ENCODE data around the gene SURF1.

The SURF1 gene

DNA sequence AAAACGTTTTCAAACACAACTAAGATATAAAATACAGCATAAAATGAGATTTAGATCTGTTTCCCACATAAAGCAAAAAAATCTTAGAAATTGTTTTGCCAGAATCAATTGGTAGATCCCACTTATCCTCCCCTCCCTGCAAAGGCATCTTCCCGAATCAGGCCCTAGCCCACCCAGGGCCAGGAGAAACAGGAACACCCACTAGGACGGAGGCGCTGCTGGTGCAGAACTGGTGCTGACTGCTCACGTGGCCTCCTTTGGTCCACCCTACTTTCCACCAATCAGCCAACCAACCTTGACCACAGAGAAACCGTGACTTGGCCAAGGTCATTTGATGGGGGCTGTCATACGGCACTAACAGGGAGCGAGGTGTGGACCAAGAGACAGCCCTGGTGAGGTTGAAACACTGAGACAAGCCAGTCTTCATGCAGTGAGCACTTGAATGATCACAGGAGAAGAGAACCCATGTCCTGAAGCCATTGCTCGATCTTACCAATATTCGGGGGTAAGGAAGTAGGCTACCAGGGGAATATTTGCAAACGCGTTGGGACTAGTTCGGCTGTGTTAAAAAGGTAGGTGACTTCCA lies 5.3 kb upstream of the SURF1 start:
- no peak for DNase-seq

DNA sequence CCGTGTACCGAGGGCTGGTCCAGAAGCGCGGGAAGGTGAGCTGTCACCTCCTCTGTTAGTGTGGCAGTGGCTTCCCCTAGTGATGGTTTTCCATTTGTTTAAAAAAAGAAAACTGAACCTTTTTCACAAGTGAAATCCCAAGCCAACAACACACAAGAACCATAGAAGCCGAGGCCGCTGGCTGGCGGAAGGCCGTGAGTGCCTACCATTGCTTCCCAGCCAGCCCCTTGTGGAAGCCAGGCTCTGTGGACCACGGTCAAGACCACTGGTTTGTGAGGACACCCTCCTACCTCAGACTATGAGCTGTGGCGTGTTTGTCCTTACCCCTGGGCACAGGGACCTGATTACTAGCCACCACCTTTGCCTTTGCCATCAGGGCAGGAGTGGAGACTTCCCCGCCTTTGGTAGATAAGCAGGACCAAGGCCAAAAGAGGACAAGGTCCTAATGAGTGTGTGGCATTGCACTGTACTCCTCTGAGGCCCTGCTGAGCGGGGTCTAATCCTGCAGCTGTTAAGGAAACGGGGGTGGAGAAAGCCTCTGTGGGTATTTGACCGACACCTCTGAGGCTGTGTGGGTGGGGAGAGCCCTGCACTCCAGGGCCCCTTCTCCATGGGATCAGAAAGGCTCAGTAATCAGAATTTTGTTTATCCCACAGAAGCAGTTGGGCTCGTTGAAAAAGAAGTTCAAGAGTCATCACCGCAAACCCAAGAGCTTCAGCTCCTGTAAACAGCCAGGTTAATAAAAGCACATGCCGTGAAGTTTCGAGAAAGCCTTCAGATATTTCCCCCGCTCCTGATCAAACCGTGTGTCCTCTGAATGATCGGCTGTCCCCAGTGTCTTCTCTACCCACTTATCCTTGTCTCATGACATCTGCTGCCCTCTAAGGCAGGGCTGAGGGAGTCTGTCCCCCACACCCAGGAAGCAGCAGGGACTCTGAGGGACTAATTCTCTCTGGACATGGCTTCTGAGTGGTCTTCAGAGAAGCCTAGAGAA lies 4.4 kb upstream of the SURF1 start:
- no peak for DNase-seq

DNA sequence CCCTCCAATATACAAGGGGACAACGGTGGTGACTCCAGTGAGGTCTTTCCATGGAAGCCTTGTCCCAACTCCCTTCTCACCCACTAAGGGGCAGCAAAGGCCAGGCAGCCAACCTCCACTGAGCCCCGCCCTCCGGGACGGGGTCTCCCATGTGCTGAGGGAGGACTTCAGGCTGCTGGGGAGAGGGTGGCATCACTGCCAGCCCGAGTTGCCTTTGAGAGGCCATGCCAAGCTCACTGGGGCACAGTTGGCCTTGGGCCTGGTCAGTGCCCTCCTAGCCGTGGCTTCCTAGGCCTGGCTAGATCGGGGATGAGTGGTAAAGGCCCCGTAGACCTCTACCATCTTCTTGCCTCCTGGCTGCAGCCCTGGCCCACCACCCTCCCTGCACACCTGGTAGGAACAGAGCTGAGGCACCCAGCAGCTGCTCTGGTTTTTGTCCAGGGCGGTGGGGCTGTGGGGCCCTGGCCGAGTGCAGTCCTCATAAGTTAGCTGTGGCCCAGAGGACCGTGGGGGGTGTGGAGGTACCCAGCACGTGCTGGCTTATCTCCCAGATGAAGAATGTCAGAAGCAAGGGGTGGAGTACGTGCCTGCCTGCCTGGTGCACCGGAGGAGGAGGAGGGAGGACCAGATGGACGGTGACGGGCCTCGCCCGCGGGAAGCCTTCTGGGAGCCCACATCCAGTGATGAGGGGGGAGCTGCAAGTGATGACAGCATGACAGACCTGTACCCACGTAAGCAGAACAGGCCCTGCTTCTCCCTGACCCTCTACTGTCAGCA lies 3.3 kb upstream of the SURF1 start:
- peak in 1 of 4 experiments; percentile 16 for DNase-seq

DNA sequence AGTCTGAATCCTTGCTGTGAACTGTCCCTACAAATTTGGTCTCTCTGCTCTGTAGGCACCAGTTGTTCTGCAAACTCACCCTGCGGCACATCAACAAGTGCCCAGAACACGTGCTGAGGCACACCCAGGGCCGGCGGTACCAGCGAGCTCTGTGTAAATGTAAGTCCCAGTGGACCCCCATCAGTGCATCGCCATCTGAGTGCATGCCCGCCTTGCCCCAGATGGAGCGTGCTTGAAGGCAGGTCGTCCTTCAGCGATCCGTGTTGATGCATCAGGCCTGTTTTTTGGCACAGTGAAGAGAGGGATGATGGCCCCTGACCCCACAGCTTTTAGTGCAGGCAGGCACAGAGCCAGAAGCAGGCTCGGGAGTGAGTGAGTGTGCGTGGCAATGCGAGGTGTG lies 1.4 kb upstream of the SURF1 start:
- DNase-seq = no peak

DNA sequence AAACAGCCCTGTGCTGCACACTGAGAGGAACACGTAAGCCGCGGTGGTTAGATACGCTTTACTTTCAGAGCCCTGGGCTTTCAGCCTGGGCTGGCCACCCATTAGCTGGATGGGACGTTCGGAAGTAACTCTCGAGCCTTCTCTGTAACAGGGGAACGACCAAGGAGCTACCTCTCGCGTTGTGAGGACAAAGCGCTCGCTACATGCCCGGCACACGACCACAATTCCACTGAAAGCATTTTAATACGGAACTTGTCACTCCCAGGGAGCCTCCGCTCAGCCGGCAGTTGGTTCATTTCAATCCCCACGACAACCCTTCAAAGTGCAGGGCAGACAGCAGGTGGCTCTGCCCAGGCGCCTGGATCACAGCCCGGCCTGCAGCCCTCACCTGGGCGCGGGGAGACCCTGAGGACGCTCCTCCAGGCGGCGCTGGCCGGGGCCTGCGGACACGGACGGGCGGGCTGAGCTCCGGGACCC lies 368 bp downstream of the SURF1 start:
- no peak for DNase-seq

DNA sequence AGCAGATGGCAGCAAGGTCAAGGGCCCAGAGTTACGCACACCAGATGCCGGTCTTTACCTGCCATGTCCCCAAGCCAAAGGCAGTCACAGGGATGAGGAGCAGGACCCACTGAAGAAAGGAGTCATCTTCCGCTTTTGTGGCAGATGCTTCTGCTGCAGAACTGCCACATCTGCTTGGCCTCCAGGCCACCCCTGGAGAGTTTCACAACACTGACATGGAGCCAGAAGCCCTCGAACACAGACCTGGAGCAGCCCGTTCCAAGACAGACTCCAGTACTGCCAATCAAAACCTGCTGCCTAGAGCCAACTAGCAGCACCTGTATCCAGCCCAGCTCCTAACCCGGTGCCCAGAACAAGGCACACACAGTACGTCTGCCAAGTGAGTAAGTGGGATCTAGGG lies 1.5 kb downstream of the SURF1 start:
- no peak for DNase-seq

DNA sequence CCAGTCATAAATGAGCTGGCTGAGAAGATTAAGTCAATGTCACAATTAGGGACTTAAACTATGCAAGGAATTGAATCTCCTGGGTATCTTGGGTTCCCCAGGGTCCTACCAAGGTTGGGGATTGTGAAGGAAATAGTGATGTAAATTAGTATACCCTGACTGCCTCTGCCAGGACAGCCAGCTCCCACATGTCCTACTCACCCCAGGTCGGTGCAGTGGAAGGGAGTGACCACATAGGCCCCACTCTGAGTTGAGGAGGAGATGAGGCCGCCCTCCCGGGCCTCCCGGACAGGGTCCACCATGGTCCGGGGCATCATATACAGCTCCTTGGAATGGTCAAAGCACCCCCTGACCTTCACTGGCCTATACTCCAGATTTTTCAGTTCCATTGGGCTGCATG lies 2.7 kb downstream of the SURF1 start:
- DNase-seq = no peak

DNA sequence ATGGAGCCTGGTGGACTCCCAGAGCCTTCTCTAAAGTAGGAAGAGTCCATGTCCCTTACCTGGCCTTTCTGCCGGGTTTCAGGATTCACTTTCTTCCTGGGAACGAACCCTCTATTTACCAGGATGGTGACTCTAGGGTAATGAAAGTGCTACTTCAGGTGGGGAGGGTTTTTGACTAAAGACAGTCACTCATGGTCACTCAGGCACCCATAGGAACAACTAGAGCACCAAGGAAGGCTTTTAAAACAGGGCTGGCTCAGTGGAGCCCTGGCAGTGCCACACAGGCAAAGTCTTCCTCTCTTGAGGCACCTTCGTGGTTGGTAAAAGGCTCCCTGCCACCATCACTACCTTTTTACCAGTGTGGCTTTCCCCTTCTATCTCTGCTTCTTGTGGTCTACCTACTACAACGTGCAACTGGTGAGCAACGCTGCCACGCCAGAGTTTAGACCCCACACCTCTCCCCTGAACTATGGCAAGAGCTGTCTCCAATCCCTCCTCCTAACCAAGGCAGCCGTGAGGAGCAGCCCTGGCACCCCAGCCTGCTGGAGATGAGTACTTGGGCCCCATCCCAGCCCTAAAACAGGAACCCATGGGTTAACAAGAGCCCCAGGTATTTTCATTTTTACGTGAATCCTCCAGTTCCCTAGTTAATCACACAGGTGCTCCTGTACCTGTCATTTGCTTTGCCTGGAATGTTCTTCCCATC lies 3.5 kb downstream of the SURF1 start:
- DNase-seq = no peak

DNA sequence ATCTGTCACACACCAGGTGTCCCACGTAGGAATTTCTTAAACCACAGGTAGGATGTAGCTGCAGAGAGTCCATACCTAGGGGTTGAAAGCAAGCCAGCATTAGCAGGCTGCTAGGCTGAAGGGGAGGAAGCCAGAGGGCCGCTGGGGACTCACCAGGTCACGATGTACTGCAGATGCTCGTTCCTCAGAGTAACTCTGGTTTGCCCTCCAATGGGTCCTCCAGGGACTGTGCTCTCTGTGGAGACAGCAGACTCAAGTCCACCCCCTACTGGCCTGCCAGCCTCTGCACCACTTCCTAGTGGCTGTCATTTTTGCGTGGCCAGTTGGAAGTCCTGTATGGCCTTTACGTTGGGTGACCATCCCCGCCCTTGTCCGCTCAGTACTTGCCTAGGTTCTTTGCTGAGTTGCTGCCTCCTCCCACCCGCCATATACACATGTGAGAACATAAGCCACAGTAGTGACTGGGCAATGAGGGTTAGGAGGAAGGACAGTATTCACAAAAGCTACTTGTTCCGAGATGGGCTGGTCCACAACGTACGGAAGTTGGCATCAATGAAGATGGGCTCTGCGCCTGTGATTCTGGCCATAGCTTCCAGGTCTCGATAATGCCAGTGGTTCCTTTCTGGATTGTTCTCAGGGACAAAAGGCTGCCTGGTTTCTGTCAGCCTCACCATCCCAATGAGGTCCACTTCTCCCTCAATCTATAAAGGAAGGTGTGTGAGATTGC lies 4.2 kb downstream of the SURF1 start:
- DNase-seq = no peak

DNA sequence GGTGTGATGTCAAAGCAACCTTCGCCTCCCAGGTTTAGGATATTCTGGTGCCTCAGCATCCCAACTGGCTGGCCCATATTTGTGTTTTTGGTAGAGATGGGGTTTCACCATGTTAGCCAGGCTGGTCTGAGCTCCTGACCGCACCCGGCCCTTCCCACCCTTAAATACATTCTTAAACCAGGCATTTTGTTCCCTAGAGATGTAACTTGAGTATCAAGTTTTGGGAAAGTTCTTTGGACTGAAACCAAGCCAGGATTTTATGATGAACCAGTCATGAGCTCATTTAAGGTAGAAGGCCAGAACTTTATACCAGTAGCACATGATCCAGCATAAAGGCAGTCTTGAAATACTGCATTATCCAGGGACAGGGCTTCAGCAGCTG lies 4.8 kb downstream of the SURF1 start:
- no peak for DNase-seq

DNA sequence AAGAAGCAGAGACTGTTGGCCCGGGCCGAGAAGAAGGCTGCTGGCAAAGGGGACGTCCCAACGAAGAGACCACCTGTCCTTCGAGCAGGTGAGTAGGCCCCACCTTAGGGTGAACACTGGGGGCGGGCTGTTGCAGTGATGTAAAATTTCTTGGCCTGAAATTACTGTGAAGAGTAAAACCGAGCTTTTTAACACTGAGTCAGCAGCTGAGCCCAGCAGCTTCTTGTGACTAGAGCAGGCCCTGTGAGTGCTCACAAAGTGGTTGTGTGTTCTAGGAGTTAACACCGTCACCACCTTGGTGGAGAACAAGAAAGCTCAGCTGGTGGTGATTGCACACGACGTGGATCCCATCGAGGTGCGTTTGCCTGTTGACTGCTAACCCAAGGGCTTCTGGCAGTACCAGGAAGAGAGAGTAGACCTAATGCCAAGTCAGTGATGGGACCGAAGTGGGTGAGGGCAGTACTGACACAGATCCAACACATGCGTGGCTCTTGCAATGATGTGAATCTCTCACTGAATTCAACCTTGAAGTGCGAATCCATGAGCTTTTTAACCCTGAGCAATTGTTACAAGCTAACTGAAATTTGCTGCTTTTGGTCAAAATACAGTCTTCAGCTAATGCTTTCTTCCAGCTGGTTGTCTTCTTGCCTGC lies 6.2 kb downstream of the SURF1 start:
- DNase-seq = no peak

DNA sequence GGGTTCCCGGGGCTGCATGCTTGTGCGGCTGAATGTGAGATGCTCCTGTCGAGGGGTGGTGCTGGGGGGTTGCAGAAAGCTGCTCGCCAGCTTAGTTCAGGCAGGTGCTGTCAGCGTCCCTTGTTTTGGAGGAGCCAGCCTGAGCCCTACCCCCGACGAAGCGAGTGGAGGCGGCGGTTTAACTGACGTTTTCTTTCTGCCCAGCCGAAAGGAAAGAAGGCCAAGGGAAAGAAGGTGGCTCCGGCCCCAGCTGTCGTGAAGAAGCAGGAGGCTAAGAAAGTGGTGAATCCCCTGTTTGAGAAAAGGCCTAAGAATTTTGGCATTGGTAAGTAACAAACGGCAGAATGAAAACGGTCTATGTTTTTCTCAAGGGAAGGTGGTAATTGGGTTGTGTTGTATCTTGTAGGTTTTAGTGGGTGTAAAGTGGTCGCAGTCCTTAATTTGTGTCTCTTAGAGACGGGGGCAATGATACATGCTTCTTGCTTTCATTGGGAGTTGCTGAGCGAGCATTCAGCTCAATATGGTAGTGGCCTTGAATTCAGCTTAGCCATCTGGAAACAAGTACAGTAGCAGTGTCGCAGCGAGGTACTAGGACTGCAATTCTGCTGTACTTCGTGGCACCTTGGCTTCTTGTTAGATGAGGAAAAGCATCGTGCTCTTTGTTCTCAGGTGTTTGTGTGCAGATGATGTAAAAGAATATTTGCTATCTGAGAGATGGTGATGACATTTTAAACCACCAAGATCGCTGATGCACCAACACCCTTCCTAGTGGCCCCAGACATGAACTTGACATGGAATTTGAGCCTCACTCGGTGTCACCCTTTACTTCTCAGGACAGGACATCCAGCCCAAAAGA lies 7.3 kb downstream of the SURF1 start:
- no peak for DNase-seq

DNA sequence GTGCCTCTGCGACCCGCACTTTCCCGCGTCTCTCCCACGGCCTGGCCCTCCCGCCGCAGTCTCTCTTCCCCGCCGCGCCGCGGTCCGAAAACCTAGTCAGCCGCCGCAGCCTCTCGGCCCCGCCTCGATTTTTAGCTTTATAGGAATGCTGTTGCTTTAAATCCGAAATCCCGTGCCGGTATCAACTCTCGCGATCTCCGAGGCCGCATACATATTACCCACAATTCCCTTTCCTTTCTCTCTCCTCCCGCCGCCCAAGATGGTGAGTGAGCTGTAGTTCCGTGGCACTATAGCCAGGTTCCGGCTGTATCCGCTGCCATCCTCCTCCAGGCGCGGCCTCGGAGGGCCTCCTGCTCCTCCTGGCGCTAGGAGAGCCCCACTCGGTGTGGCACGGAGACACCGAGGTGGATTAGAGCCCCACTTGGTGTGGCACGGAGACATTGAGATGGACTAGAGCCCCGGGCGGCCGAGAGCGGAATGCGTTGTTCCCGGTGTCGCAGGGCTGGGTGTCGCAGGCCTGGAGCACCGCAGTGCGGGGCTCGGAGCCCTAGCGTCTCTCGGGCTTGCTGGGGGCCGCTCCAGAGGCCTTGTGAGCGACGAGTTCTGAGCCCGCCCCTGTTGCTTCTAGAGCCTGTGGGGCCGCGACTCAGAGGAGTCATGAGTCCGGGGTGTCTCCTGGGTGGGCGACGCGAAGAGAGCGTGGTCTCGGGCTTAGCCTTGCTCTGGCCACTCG lies 8.1 kb downstream of the SURF1 start, which contains the start of the genes MED22 and RPL7A:
Gene MED22, minus strand, starts transcription at position 147 of the 733 bp plus-strand sequence. CDS start 1,469 bp downstream, outside the sequence.
Gene RPL7A, plus strand, starts transcription at position 234 of the 733 bp plus-strand sequence. Its CDS starts 26 bp downstream, at position 260.
- DNase-seq = peak; percentile 76 to 80 (median 76)

DNA sequence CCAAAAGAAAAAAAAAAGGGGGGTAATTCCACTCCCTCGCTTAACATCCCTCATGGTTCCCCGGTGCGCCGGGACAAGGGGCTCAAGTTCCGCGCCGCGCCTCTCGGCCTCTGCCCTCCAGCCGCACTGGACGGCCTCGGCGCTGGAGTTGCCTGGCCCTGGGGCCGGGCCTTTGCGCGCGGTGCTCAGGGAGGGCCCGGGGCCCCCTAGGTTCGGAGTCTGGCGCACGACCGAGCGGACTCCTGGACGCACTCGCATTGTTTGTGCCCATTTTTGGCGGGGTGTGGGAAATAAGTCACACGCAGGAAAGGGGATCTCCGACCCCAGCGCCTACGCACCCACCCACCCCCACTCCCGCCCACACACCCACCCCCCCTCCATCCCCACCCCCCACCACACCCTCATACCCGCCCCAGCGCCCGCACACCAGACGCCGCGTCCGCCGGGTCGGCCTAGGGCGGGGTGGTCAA lies 8.7 kb downstream of the SURF1 start:
- DNase-seq = peak in 1 of 4 experiments; percentile 46

DNA sequence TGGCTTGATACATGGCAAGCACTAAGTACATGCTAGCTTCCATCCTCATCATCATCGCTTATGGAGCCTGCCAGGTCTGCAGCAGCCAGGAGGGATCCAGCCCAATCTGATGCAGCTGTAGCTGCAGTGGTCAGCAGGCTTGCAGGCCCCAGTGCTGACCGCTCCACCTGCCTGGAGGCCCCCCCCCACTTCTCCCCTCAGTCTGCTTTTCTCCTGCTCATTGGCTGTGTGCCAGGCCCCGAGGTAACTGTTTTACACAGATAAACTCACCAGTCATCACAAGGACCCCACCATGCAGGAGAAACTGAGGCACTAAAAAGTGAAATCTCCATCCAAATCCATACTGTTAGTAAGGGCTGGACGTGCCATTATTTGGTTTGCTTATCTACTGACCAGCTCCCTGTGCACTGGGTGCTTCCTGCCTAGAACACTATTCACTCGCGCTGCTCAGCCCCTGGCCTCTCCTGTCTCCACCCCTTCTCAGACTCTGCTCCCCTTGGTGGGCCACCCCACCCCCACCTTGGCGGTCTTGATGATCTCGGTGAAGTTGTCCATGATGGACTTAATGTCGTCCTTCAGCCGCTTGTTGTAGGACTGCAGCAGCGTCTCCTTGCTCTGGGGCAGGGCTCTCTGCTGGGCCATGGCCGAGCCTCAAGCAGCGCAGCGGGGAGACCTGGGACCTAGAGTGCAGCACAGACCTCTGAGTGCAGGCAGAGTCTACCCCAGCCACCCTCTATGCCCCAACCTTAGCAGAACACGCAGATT lies 10.1 kb downstream of the SURF1 start:
- no peak for DNase-seq

DNA sequence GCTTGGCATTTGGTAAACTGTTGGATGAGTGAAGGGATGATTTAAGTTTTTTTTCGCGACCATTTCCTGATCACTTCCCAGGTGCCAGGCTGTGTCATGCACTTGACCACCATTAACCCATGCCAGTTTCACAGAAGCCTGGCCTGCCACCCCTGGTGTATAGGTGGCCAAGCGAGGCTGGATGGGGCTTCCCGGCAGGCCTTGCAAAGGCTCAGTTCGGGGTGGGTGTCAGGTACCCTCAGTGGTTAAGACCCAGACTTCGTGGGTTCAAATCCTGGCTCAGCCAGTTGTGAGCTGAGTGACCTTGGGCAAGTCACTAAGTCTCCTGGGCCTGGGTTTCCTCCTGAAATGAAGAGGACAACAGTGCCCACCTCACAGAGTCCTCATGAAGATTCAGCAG lies 10.7 kb downstream of the SURF1 start:
- DNase-seq = no peak

DNA sequence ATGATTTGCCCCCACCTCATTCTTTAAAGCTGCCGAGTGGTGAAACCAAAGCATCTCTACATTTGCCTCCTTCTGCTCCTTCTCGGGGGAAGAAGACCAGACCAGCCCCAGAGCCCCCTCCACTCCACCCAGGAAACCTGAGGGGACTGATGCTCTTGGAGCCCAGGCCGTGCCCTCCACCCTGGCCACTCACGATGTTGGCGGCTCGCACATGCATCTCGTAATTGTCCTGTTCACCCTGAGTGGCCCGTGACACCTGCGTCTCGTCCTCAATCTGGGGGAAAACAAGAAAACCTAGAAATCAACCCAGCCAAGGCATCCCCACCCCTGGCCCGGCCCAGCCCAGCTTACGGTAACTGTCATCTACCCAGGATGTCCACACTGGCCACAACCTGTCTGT lies 11.3 kb downstream of the SURF1 start:
- no peak for DNase-seq

DNA sequence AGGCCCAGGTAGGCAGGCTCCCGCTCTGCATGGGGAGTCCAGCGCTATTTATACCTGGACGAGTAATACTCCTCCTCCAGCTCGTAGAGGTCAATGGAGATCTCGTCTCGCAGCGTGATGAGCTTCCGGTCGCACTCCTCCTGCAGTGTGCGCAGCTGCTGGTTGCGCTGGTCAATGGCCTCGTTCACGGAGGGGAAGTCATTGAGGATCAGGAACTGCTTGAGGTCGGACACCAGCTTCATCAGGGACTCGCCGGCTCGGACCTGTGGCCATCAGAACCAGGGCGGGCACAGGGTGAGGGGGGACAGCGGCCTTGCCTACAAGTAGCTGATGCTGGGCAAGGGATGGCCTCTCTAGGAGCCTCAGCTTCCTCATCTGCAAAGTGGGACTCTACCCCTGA lies 12.2 kb downstream of the SURF1 start:
- no peak for DNase-seq

DNA sequence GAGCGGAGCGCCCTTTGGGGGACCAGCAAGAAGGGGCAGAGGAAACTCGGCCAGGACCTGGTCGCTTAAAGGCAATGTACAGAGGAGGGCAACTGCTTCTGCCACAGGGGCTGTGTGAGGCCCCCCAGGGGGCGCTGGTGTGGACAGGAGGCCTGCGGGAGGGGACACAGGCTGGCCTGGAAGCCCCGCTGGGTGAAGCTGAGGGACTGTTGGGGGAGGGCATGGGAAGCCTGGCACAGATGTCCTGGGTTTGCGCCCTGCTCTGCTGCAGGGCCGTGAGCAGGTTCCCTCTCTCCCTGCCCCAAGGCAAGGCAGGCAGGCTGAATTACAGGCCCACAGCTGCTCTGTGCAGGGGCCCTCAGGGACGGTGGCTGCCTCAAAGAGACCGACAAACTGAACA lies 13.7 kb downstream of the SURF1 start:
- no peak for DNase-seq

Measured in activated naive CD4-positive, alpha-beta T cell (primary cell).